ENCODE data around the gene AGPAT1.

DNA sequence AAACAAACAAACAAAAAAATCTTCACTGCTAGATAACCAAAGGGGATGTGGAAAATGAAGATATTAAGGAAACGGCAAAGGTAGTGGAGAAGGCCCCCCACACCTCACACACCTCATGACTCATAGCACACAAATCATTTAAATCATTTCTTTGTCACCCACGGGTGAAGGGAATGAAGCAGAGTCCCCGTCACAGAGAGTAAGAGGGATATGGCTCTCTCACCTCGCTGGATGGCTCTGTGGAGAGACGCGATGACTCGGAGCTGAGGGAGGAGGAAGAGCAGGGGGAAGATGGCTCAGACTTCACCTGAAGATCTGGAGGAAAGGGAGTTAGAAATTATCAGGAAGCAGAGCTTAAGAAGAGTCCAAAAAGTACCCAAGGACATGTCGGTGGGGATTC, 49.0 kb downstream of the AGPAT1 start:
- TF ChIP-seq PHF8 (conservative IDR thresholded peaks at IDR 0.05; ENCODE audit: low read depth, low read length) (no peak), POLR2AphosphoS5 (IDR thresholded peaks at IDR 0.05; ENCODE audit: low read depth, low read length) (no peak), EZH2 (IDR thresholded peaks at IDR 0.05; ENCODE audit: low read depth, low read length, severe bottlenecking) (no peak), CEBPB (IDR thresholded peaks at IDR 0.05; ENCODE audit: low read depth, low read length) (no peak)
- TF ChIP-seq, protein P1, sequence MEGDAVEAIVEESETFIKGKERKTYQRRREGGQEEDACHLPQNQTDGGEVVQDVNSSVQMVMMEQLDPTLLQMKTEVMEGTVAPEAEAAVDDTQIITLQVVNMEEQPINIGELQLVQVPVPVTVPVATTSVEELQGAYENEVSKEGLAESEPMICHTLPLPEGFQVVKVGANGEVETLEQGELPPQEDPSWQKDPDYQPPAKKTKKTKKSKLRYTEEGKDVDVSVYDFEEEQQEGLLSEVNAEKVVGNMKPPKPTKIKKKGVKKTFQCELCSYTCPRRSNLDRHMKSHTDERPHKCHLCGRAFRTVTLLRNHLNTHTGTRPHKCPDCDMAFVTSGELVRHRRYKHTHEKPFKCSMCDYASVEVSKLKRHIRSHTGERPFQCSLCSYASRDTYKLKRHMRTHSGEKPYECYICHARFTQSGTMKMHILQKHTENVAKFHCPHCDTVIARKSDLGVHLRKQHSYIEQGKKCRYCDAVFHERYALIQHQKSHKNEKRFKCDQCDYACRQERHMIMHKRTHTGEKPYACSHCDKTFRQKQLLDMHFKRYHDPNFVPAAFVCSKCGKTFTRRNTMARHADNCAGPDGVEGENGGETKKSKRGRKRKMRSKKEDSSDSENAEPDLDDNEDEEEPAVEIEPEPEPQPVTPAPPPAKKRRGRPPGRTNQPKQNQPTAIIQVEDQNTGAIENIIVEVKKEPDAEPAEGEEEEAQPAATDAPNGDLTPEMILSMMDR (IDR thresholded peaks at IDR 0.05; ENCODE audit: control extremely low read depth in 1 of 3, insufficient read depth in 1 of 3, low read depth in 1 of 3, low read length in 3 of 3): no peak
